Measurements from ENCODE around the gene CCDC3.

GRCh38 chr10:12846718-12847117 is 154.8 kb downstream of the CCDC3 start:
- no peak for TF ChIP-seq POLR2A (IDR thresholded peaks at IDR 0.05; ENCODE audit: low read depth, low read length)
- TF ChIP-seq POLR2AphosphoS5 (IDR thresholded peaks at IDR 0.05; ENCODE audit: low read depth, low read length), result no peak
- TF ChIP-seq TAF1 (IDR thresholded peaks at IDR 0.05; ENCODE audit: borderline replicate concordance, low read depth, low read length), result no peak

Data from GM12892 (cell line).